HEK293 (cell line): ENCODE results near the gene RPL39.

Experiments used
- HIC1 ChIP-seq: fragments of 450-650 bp; formaldehyde crosslinking; IDR thresholded peaks from 2 replicates; pipeline ENCODE4 v1.5.1; 2016; ENCODE audit warnings: missing biosample characterization, missing genetic modification characterization
- OSR2 ChIP-seq: fragments of 450-650 bp; formaldehyde crosslinking; IDR thresholded peaks from 2 replicates; pipeline ENCODE4 v1.5.1; 2016; ENCODE audit warnings: missing biosample characterization, missing genetic modification characterization
- PBX3 ChIP-seq: sonication (generic); formaldehyde crosslinking; IDR thresholded peaks from 2 replicates; pipeline ENCODE4 v1.8.1; 2022; ENCODE audit warnings: mild to moderate bottlenecking, moderate library complexity, missing genetic modification reagents
- PRDM6 ChIP-seq: fragments of 450-650 bp; formaldehyde crosslinking; IDR thresholded peaks from 2 replicates; pipeline ENCODE4 v1.5.1; 2017; ENCODE audit warnings: missing biosample characterization, missing genetic modification characterization
- SP7 ChIP-seq: fragments of 450-650 bp; formaldehyde crosslinking; IDR thresholded peaks from 2 replicates; pipeline ENCODE4 v1.5.1; 2016; ENCODE audit warnings: missing biosample characterization, missing genetic modification characterization
- TCF7L2 ChIP-seq: IDR thresholded peaks from 2 replicates; pipeline ENCODE4 v1.6.1; 2011; ENCODE audit warnings: low read depth, mild to moderate bottlenecking, inconsistent platforms, low read length, moderate library complexity, borderline replicate concordance
- YY1 ChIP-seq: fragments of 450-650 bp; formaldehyde crosslinking; IDR thresholded peaks from 2 replicates; pipeline ENCODE4 v1.5.1; 2018; ENCODE audit warnings: missing biosample characterization, missing genetic modification characterization
- ZBTB26 ChIP-seq: fragments of 450-650 bp; formaldehyde crosslinking; optimal IDR thresholded peaks from 2 replicates; pipeline ENCODE3; 2016; ENCODE audit warnings: missing biosample characterization, mild to moderate bottlenecking, missing genetic modification characterization
- ZBTB44 ChIP-seq: fragments of 450-650 bp; IDR thresholded peaks from 2 replicates; pipeline ENCODE4 v1.5.1; 2018; ENCODE audit warnings: missing biosample characterization, mild to moderate bottlenecking, missing genetic modification characterization
- ZNF248 ChIP-seq: fragments of 450-650 bp; formaldehyde crosslinking; IDR thresholded peaks from 2 replicates; pipeline ENCODE4 v1.5.1; 2017; ENCODE audit warnings: missing biosample characterization, missing genetic modification characterization
- ZNF274 ChIP-seq, 2 experiments: fragments of 200-500 bp in 1 of 2; fragments of 450-650 bp in 1 of 2; sonication (Bioruptor generic) in 1 of 2; formaldehyde crosslinking in 1 of 2; IDR thresholded peaks; 2 replicates each; pipeline versions ENCODE4 v1.5.1 to v1.6.1; 2014 to 2016; ENCODE audit warnings: borderline replicate concordance in 1 of 2, inconsistent platforms in 1 of 2, low read length in 1 of 2, missing biosample characterization in 1 of 2, missing genetic modification characterization in 1 of 2
- ZNF391 ChIP-seq: fragments of 450-650 bp; formaldehyde crosslinking; IDR thresholded peaks from 2 replicates; pipeline ENCODE4 v1.5.1; 2016; ENCODE audit warnings: low read depth, missing biosample characterization, missing genetic modification characterization, borderline replicate concordance
- ZNF423 ChIP-seq: fragments of 450-650 bp; formaldehyde crosslinking; IDR thresholded peaks from 2 replicates; pipeline ENCODE4 v1.5.1; 2016; ENCODE audit warnings: missing biosample characterization, missing genetic modification characterization
- ZNF514 ChIP-seq: fragments of 450-650 bp; formaldehyde crosslinking; IDR thresholded peaks from 2 replicates; pipeline ENCODE4 v1.5.1; 2016; ENCODE audit warnings: missing biosample characterization, missing genetic modification characterization
- ZNF521 ChIP-seq: fragments of 450-650 bp; formaldehyde crosslinking; IDR thresholded peaks from 2 replicates; pipeline ENCODE4 v1.5.1; 2017; ENCODE audit warnings: missing biosample characterization, mild to moderate bottlenecking, missing genetic modification characterization
- ZNF561 ChIP-seq: fragments of 450-650 bp; IDR thresholded peaks from 2 replicates; pipeline ENCODE4 v1.5.1; 2018; ENCODE audit warnings: missing biosample characterization, missing genetic modification characterization, borderline replicate concordance
- ZNF585B ChIP-seq: fragments of 450-650 bp; formaldehyde crosslinking; IDR thresholded peaks from 2 replicates; pipeline ENCODE4 v1.5.1; 2016; ENCODE audit warnings: missing biosample characterization, missing genetic modification characterization
- ZNF600 ChIP-seq: fragments of 450-650 bp; formaldehyde crosslinking; IDR thresholded peaks from 2 replicates; pipeline ENCODE4 v1.5.1; 2016; ENCODE audit warnings: missing biosample characterization, missing genetic modification characterization
- ZNF843 ChIP-seq: fragments of 450-650 bp; formaldehyde crosslinking; IDR thresholded peaks from 2 replicates; pipeline ENCODE4 v1.5.1; 2016; ENCODE audit warnings: missing biosample characterization, missing genetic modification characterization
- ZXDB ChIP-seq: fragments of 450-650 bp; formaldehyde crosslinking; IDR thresholded peaks from 2 replicates; pipeline ENCODE4 v1.5.1; 2016; ENCODE audit warnings: missing biosample characterization, missing genetic modification characterization

RPL39 gene

GRCh38 chrX:119758731-119759247 is 32.6 kb downstream of the RPL39 start (continued):
- TF ChIP-seq HIC1 (tag by site-specific recombination) (no peak), ZNF843 (no peak), ZNF521 (tag by site-specific recombination) (no peak), OSR2 (tag by site-specific recombination) (0 out of 2 replicates have a peak, but pooled peaks have one; percentile 7), TCF7L2 (no peak), SP7 (no peak), YY1 (tag by site-specific recombination) (no peak), PBX3 (CRISPR knock-in tag) (0 out of 2 replicates have a peak, but pooled peaks have one; percentile 38), PRDM6 (tag by site-specific recombination) (no peak), ZNF423 (no peak), ZNF274 (IDR thresholded peaks at IDR 0.05; ENCODE audit: low read length) (no peak), ZNF274 (tag by site-specific recombination; IDR thresholded peaks at IDR 0.05; ENCODE audit: borderline replicate concordance) (no peak), ZBTB44 (tag by site-specific recombination) (no peak), ZNF561 (tag by site-specific recombination) (no peak), ZNF585B (no peak), ZNF248 (no peak), ZXDB (tag by site-specific recombination) (no peak; the same call in 1 of the 2 replicates), ZNF514 (tag by site-specific recombination) (no peak), ZBTB26 (tag by site-specific recombination) (peak; percentile 50), ZNF600 (tag by site-specific recombination) (peak; percentile 70; the same call in 1 of the 2 replicates), ZNF391 (no peak)
